Muscle of back (tissue), 11 donors: ENCODE data around the gene HRG. TPM values are rescaled to one million over a fixed set of nuclear protein-coding genes. Genes with fewer than 3 reads are reported as not detected.
"Not testable (repeated sequence)": the region's sequence is repeated elsewhere in the genome, so short reads cannot be mapped to it uniquely, and the experiment has no call there.

Experiments used
- DNase-seq, 3 donors: peaks; one replicate each; pipeline versions ENCODE4 v3.0.0 to v3.0.0-alpha.2; 2013
- polyA plus RNA-seq, 10 donors: library from polyadenylated mRNA; unstranded; fragments of 120-200 nt; gene quantifications; one replicate each; pipeline ENCODE4 v1.2.1, GENCODE V29; 2013; ENCODE audit not compliant: insufficient read length in 10 of 10

HRG gene
- polyA plus RNA-seq, 10 donors, result 0.04 to 0.50 (median 0.20) TPM; not detected in 5

GRCh38 chr3:186680869-186681268, 15.1 kb downstream of the HRG start:
- DNase-seq, result no peak

GRCh38 chr3:186682812-186683211, 17.0 kb downstream of the HRG start:
- no peak for DNase-seq

GRCh38 chr3:186683979-186684378, 18.2 kb downstream of the HRG start:
- DNase-seq, result no peak

GRCh38 chr3:186686475-186686874, 20.7 kb downstream of the HRG start:
- DNase-seq, result not testable (repeated sequence)

GRCh38 chr3:186687120-186687651, 21.4 kb downstream of the HRG start:
- no peak for DNase-seq

- DNase-seq, result not testable (repeated sequence)
Observed at GRCh38 chr3:186690304-186690703, 24.5 kb downstream of the HRG start.

GRCh38 chr3:186691676-186692075, 25.9 kb downstream of the HRG start:
- no peak for DNase-seq

- DNase-seq, result no peak
Observed at GRCh38 chr3:186693843-186694242, 28.0 kb downstream of the HRG start.

- DNase-seq, result no peak
Observed at GRCh38 chr3:186694288-186695032, 28.6 kb downstream of the HRG start.

GRCh38 chr3:186696522-186696921, 30.7 kb downstream of the HRG start:
- no peak for DNase-seq

- no peak for DNase-seq
Observed at GRCh38 chr3:186697510-186697909, 31.7 kb downstream of the HRG start.

- no peak for DNase-seq
Observed at GRCh38 chr3:186700267-186700666, 34.5 kb downstream of the HRG start.

- not testable (repeated sequence) for DNase-seq
Observed at GRCh38 chr3:186702451-186702850, 36.6 kb downstream of the HRG start.

GRCh38 chr3:186705882-186706780, 40.3 kb downstream of the HRG start:
- DNase-seq, result no peak

GRCh38 chr3:186708983-186709679, 43.3 kb downstream of the HRG start:
- no peak for DNase-seq

- DNase-seq, result not testable (repeated sequence)
Observed at GRCh38 chr3:186710694-186711093, 44.9 kb downstream of the HRG start.

GRCh38 chr3:186713499-186713898, 47.7 kb downstream of the HRG start:
- DNase-seq, result no peak

GRCh38 chr3:186717039-186717457, 51.2 kb downstream of the HRG start, which contains the start of gene KNG1:
TSS of gene KNG1 (plus strand) at chr3:186717359. CDS start at chr3:186717543, 184 bp downstream.
- DNase-seq, result no peak

- no peak for DNase-seq
Observed at GRCh38 chr3:186719945-186720739, 54.3 kb downstream of the HRG start.

- no peak for DNase-seq
Observed at GRCh38 chr3:186722457-186722856, 56.6 kb downstream of the HRG start.

- no peak for DNase-seq
Observed at GRCh38 chr3:186724911-186725310, 59.1 kb downstream of the HRG start.
